HG03575 (cell line): ENCODE data around the gene KCNH4.

Source experiments
- ATAC-seq: cut with Tn5 transposase; IDR thresholded peaks from one replicate; pipeline ENCODE4 v1.9.1; 2021; ENCODE audit not compliant: unreplicated experiment, insufficient number of reproducible peaks, low FRiP score; ENCODE audit errors: extremely low read depth

Gene KCNH4

GRCh38 chr17:42182927-42183734, 2.2 kb upstream of the KCNH4 start:
- no peak for ATAC-seq

GRCh38 chr17:42181851-42182207, 887 bp upstream of the KCNH4 start:
- ATAC-seq = no peak

GRCh38 chr17:42180411-42180921, 476 bp downstream of the KCNH4 start:
- ATAC-seq = no peak

GRCh38 chr17:42179911-42180410, 981 bp downstream of the KCNH4 start:
- ATAC-seq = no peak

- no peak for ATAC-seq
Measured at GRCh38 chr17:42179335-42179734, 1.6 kb downstream of the KCNH4 start.

GRCh38 chr17:42178817-42179216, 2.1 kb downstream of the KCNH4 start:
- ATAC-seq = no peak

- no peak for ATAC-seq
Measured at GRCh38 chr17:42177684-42178083, 3.3 kb downstream of the KCNH4 start.

GRCh38 chr17:42174126-42174783, 6.7 kb downstream of the KCNH4 start:
- no peak for ATAC-seq

- ATAC-seq = no peak
Measured at GRCh38 chr17:42171831-42172230, 9.1 kb downstream of the KCNH4 start.

- no peak for ATAC-seq
Measured at GRCh38 chr17:42169351-42169750, 11.6 kb downstream of the KCNH4 start.

GRCh38 chr17:42167807-42168206, 13.1 kb downstream of the KCNH4 start:
- ATAC-seq = no peak

GRCh38 chr17:42166196-42166763, 14.7 kb downstream of the KCNH4 start:
- ATAC-seq = no peak

GRCh38 chr17:42165751-42166150, 15.2 kb downstream of the KCNH4 start:
- no peak for ATAC-seq

- no peak for ATAC-seq
Measured at GRCh38 chr17:42163696-42164407, 17.1 kb downstream of the KCNH4 start.

GRCh38 chr17:42163113-42163512, 17.8 kb downstream of the KCNH4 start:
- ATAC-seq = no peak

GRCh38 chr17:42160531-42160910, 20.4 kb downstream of the KCNH4 start:
- no peak for ATAC-seq

GRCh38 chr17:42159796-42160530, 21.0 kb downstream of the KCNH4 start:
- no peak for ATAC-seq

- ATAC-seq = no peak
Measured at GRCh38 chr17:42155614-42156045, 25.3 kb downstream of the KCNH4 start.
